Hepatocyte (in vitro differentiated cells): ENCODE results near the gene CARS2.

Experiments
- EZH2 ChIP-seq: fragments of 200-600 bp; sonication (generic); IDR thresholded peaks from 2 replicates; pipeline ENCODE4 v1.6.1; 2016; ENCODE audit warnings: antibody characterized with exemption, mild to moderate bottlenecking, borderline replicate concordance
- TF ChIP-seq, protein P1 (sequence below): fragments of 200-600 bp; sonication (generic); IDR thresholded peaks from 2 replicates; pipeline ENCODE4 v1.5.1; 2016; ENCODE audit warnings: antibody characterized with exemption, mild to moderate bottlenecking; ENCODE audit not compliant: poor library complexity

DNA sequence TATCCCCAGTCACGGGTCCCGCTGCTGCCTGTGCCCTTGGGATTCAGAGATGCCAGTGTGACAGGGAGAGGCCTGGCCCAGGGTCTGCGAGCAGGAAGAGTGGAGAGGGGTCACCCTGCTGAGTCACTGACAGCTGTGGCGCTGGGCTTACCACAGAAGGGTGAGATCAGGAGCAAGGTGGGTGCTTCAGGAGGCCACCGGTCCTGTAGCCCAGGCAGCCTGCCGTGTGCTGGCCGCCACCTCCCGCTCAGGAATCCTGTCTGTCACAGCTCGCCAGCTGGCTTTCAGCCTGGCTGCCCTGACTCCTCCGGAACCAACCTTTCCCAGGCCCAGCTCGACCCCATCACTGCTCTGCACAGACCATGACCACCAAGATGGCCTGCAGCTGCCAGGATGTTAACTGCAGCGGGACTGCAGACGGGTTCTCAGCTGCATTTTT lies 65.3 kb downstream of the CARS2 start:
- TF ChIP-seq, protein P1, sequence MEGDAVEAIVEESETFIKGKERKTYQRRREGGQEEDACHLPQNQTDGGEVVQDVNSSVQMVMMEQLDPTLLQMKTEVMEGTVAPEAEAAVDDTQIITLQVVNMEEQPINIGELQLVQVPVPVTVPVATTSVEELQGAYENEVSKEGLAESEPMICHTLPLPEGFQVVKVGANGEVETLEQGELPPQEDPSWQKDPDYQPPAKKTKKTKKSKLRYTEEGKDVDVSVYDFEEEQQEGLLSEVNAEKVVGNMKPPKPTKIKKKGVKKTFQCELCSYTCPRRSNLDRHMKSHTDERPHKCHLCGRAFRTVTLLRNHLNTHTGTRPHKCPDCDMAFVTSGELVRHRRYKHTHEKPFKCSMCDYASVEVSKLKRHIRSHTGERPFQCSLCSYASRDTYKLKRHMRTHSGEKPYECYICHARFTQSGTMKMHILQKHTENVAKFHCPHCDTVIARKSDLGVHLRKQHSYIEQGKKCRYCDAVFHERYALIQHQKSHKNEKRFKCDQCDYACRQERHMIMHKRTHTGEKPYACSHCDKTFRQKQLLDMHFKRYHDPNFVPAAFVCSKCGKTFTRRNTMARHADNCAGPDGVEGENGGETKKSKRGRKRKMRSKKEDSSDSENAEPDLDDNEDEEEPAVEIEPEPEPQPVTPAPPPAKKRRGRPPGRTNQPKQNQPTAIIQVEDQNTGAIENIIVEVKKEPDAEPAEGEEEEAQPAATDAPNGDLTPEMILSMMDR: no peak
- TF ChIP-seq EZH2: no peak
